T-cell (primary cell): ENCODE data around the gene GLI2. TPM values are rescaled to one million over a fixed set of nuclear protein-coding genes. Genes with fewer than 3 reads are reported as not detected.

Experiments
- ATAC-seq, 4 experiments: fragments of 200-7000 bp in 3 of 4; fragments of 150-1000 bp in 1 of 4; cut with Tn5 transposase; replicated peaks in 1 of 4; 1 replicate in 3 of 4; 2 replicates in 1 of 4; pipeline ENCODE4 v1.10.0; 2021; ENCODE audit warnings: moderate library complexity in 3 of 4, mild to moderate bottlenecking in 2 of 4, moderate number of reproducible peaks in 1 of 4
- CTCF ChIA-PET, 2 donors: fragments of 300-600 bp; sonication (Branson Sonifier 250); formaldehyde crosslinking; loops; one replicate each; lab custom pipeline; 2022; ENCODE audit warnings: antibody characterized with exemption in 2 of 2; lab: Charles Lee
- POLR2A ChIA-PET, 2 donors: fragments of 300-600 bp; sonication (Branson Sonifier 250); formaldehyde crosslinking; loops; one replicate each; lab custom pipeline; 2022; ENCODE audit warnings: antibody characterized with exemption in 2 of 2; lab: Charles Lee
- DNase-seq, 35 experiments: peaks; one replicate each; pipeline versions ENCODE4 v3.0.0 to v3.0.0-alpha.2; 2013 to 2023
- H3K27ac ChIP-seq: one replicate; pipeline ENCODE4 v1.5.1; 2013; ENCODE audit warnings: low read length
- H3K27me3 ChIP-seq, 2 experiments: replicated peaks in 1 of 2; 1 replicate in 1 of 2; 2 replicates in 1 of 2; pipeline versions ENCODE4 v1.6.1 to v1.7.0; 2013; ENCODE audit warnings: low read length in 1 of 2, mixed read lengths in 1 of 2; ENCODE audit not compliant: control insufficient read depth in 2 of 2, insufficient read depth in 2 of 2; ENCODE audit errors: extremely low read depth in 1 of 2
- H3K36me3 ChIP-seq, 2 donors: 1 replicate in 1 of 2; 2 replicates in 1 of 2; pipeline versions ENCODE4 v1.6.1 to v1.7.0; 2013; ENCODE audit warnings: low read length in 1 of 2; ENCODE audit not compliant: control insufficient read depth in 2 of 2, insufficient read depth in 1 of 2; ENCODE audit errors: extremely low read depth in 1 of 2
- H3K4me1 ChIP-seq, 2 experiments: 1 replicate in 1 of 2; 2 replicates in 1 of 2; pipeline versions ENCODE4 v1.6.1 to v1.7.0; 2013; ENCODE audit warnings: low read length in 2 of 2, mixed read lengths in 1 of 2; ENCODE audit not compliant: insufficient read depth in 2 of 2, control insufficient read depth in 1 of 2; ENCODE audit errors: extremely low read depth in 1 of 2
- H3K4me3 ChIP-seq, 2 donors: 1 replicate in 1 of 2; 2 replicates in 1 of 2; pipeline versions ENCODE4 v1.5.1 to v1.7.0; 2013; ENCODE audit warnings: mild to moderate bottlenecking in 2 of 2, low read length in 1 of 2, moderate library complexity in 1 of 2; ENCODE audit not compliant: control insufficient read depth in 1 of 2; ENCODE audit errors: extremely low read depth in 1 of 2
- H3K9me3 ChIP-seq: 2 replicates; pipeline ENCODE4 v1.7.0; 2013
- H3K27ac Mint-ChIP-seq, 2 donors: one replicate each; pipeline ENCODE4 v1.8.0; 2020 to 2021; ENCODE audit warnings: mild to moderate bottlenecking in 2 of 2, mixed read lengths in 2 of 2
- H3K27me3 Mint-ChIP-seq, 2 donors: one replicate each; pipeline ENCODE4 v1.8.0; 2021 to 2022; ENCODE audit warnings: mixed read lengths in 2 of 2
- H3K36me3 Mint-ChIP-seq: one replicate; pipeline ENCODE4 v1.8.0; 2021; ENCODE audit warnings: mixed read lengths
- H3K4me1 Mint-ChIP-seq, 3 donors: one replicate each; pipeline ENCODE4 v1.8.0; 2020 to 2022; ENCODE audit warnings: mixed read lengths in 3 of 3, mild to moderate bottlenecking in 1 of 3
- H3K4me3 Mint-ChIP-seq, 3 donors: one replicate each; pipeline ENCODE4 v1.8.0; 2020 to 2022; ENCODE audit warnings: mild to moderate bottlenecking in 3 of 3, mixed read lengths in 3 of 3, moderate library complexity in 3 of 3
- H3K9me3 Mint-ChIP-seq, 3 donors: one replicate each; pipeline ENCODE4 v1.8.0; 2020 to 2022; ENCODE audit warnings: mixed read lengths in 3 of 3
- WGBS: methylation state at CpG from one replicate; pipeline ENCODE4 v1.1.5; 2013; ENCODE audit warnings: missing lambda C conversion rate; ENCODE audit not compliant: insufficient coverage; 5-methylcytosine and 5-hydroxymethylcytosine counted together
- total RNA-seq, 35 experiments: library from RNA in 6 of 35; stranded (reverse) in 6 of 35; fragments of 120-200 nt in 1 of 35; gene quantifications; one replicate each; pipeline versions ENCODE4 v1.2.1 to v1.2.4 and lab custom pipeline; 2013 to 2026

GLI2 gene
- total RNA-seq, 5 donors from 2014 or later (not counting 1 experiment from before 2014, with no cell fraction given), result 0.25 TPM; not detected in 4

DNA sequence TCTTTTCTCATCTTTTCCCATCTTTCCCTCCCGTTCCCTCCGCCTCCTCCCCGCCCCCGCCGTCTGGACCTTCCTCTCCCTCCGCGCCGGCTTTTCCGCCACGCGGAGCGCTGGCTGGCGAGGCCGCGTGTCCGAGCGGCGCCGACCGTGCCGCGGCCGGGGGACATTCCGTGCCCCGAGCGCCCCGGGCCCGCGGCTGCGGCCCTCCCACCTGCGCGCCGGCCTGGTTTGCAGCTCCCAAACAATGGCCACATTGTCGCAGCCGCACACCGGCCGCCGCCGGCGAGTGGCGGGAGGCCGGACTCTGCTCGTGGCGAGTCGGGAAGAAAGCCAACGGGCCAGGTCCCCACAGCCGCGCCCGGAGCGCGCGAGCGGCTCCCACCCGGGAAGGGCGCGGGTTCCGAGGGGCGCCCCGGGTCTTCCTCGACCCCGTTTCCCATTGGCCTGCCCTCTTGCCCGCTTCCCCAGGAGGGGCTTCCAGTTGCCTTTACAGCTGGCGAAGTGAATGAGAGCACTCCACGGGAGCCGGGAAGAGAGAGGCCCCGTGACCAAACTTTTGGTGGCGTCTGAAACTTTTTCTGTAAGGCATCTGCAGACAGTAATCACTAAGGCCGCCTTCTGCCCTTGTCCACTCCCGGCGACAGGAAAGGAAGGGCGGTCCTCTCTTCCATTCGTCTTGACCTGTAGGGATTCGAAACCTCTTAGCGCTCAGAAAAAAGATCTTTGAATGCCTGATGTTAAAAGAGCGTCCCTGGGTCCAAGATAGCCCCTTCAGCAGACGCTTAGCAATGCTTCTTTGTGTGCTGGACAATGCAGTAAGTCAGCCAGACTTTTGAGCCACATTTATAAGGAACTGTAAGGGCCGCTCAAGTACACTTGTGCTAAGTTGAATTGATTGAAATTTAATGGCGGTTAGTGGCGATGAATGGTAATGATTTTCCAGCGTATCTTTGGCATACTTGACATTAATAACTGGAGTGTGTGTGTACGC is 6.2 kb downstream of the GLI2 start:
- Histone ChIP-seq H3K36me3 (no peaks in the 10 kb centered on the region), H3K27ac (no peak overlapping the region), H3K4me3 (no peak overlapping the region), H3K9me3 (no peaks in the 10 kb centered on the region), H3K27me3 (peaks cover 28 to 49% of the 10 kb centered on the region in 2 experiments), H3K4me1 (peaks cover 0 to 5% of the 10 kb centered on the region in 2 experiments)
- CTCF ChIA-PET, result no interaction called here
- Mint-ChIP-seq H3K4me3 (no peak overlapping the region), H3K36me3 (no peaks in the 10 kb centered on the region), H3K27me3 (peaks cover 60 to 68% of the 10 kb centered on the region in 2 donors), H3K9me3 (no peaks in the 10 kb centered on the region), H3K4me1 (peaks cover 4 to 11% (median 8%) of the 10 kb centered on the region in 3 donors), H3K27ac (no peak overlapping the region)
- DNase-seq (no peak), ATAC-seq (no peak)
- 15% methylated on average over 76 of the region's 81 CpGs for WGBS
- POLR2A ChIA-PET, result interaction anchor here in 1 of 2 donors (0.8 kb wide), 1 partner anchor 1320 kb away, joined by 12 read pairs; no protein-coding TSS in a partner anchor

DNA sequence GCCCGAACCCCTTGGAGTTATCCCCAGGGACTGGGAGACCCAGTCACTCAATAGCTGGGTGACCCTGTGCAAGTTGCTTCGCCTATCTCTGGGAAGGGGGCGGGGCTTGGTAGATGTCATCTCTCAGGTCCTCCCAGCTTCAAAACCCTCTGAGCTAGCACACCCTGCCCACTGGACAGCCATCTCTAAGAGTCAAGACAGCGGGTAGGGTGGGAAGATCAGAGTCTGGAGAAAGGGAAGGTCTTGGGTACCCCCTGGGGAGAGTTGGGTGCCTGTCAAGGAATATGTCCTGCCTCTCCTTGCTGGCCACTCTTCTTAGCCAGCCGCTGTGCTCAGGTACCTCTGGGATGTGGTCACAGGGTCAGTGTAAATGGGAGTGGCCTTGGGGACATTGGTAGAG is 8.0 kb downstream of the GLI2 start:
- 88% methylated on average over 2 of the region's 5 CpGs for WGBS

DNA sequence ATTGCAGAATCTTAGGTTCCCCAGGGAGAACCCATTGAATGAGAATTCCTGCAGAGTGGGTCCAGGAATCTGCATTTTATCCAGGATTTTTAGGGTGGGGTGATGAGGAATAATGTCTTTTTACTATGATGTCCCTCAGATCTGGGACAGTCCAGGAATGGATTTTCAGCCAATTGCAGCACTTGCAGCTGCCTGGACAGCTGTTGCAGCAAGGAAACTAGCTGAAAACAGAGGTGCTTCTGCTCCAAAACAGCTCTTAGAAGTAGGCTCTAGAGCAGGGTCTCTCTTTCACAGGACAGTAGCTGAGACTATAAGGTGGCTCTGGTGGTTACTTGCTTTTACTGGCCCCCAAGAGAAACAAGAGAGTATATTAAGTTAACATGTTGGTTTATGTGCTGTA is 9.1 kb downstream of the GLI2 start:
- peaks cover 33 to 39% of the 10 kb centered on the region in 2 donors for H3K27me3 Mint-ChIP-seq
- no peak for DNase-seq
- CTCF ChIA-PET, result no interaction called here

More for the DNA sequence above, 8.0 kb downstream of the GLI2 start:
- H3K9me3 Mint-ChIP-seq, result no peaks in the 10 kb centered on the region
- H3K27me3 ChIP-seq, result peaks cover 17 to 39% of the 10 kb centered on the region in 2 experiments
- ATAC-seq, result no peak
- H3K4me1 ChIP-seq, result no peaks in the 10 kb centered on the region
- no peak overlapping the region for H3K27ac ChIP-seq
- H3K36me3 ChIP-seq, result no peaks in the 10 kb centered on the region
- no peaks in the 10 kb centered on the region for H3K9me3 ChIP-seq
- no peak overlapping the region for H3K4me3 Mint-ChIP-seq
- H3K27me3 Mint-ChIP-seq, result peaks cover 44 to 51% of the 10 kb centered on the region in 2 donors
- H3K4me3 ChIP-seq, result no peak overlapping the region
- ChIA-PET POLR2A (no interaction called here), CTCF (no interaction called here)
- H3K4me1 Mint-ChIP-seq, result peaks cover 0 to 1% (median 0%) of the 10 kb centered on the region in 3 donors
- no peak for DNase-seq
- no peak overlapping the region for H3K27ac Mint-ChIP-seq
- no peaks in the 10 kb centered on the region for H3K36me3 Mint-ChIP-seq

DNA sequence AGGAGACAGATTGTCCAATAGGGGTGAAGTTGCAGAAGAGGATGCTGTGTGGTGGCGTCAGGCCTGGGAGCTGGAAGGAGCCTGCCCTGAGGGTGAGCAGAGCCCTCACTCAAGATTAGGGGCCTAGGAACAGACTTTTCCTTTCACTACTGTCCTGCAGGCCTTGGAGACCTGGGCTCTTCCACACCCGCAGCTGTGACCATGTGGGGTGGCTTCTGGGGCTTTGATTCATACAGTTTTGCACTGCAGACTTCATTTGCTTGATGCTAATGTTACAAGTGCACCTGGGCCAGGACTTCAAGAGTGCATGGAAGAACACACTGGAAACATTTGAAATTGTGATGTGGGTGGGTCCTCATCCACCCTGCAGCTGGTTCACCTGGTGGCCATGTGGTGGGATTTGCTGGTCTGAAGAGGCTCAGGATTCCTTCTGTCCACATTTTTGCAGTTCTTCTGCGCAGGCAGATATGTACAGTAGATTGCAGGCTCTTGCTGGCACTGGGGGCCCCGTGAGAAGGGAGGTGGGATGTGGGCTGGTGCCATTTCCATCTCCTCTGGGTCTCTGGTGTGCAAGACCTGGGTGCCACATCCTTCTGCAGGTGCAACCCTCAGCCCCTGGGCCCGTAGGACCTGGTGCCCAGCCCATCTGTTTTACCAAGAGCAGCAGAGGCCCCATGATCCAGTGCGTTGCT is 9.9 kb downstream of the GLI2 start:
- POLR2A ChIA-PET, result no interaction called here
- ATAC-seq, result no peak
- Mint-ChIP-seq H3K27me3 (peaks cover 28 to 34% of the 10 kb centered on the region in 2 donors), H3K4me3 (no peak overlapping the region), H3K4me1 (peaks cover 0 to 1% (median 0%) of the 10 kb centered on the region in 3 donors), H3K27ac (no peak overlapping the region), H3K9me3 (no peaks in the 10 kb centered on the region), H3K36me3 (no peaks in the 10 kb centered on the region)
- H3K27me3 ChIP-seq, result peaks cover 9 to 29% of the 10 kb centered on the region in 2 experiments
- no peaks in the 10 kb centered on the region for H3K36me3 ChIP-seq
- no peak overlapping the region for H3K4me3 ChIP-seq
- DNase-seq, result no peak
- no peaks in the 10 kb centered on the region for H3K9me3 ChIP-seq
- no peak overlapping the region for H3K27ac ChIP-seq
- WGBS, result 70% methylated on average over 5 of the region's 6 CpGs
- H3K4me1 ChIP-seq, result no peaks in the 10 kb centered on the region
- CTCF ChIA-PET, result no interaction called here

More for the DNA sequence above, 9.1 kb downstream of the GLI2 start:
- Histone ChIP-seq H3K4me1 (no peaks in the 10 kb centered on the region), H3K27ac (no peak overlapping the region), H3K4me3 (no peak overlapping the region), H3K9me3 (no peaks in the 10 kb centered on the region), H3K27me3 (peaks cover 14 to 30% of the 10 kb centered on the region in 2 experiments), H3K36me3 (no peaks in the 10 kb centered on the region)
- ATAC-seq, result no peak
- no peak overlapping the region for H3K4me3 Mint-ChIP-seq
- H3K4me1 Mint-ChIP-seq, result peaks cover 0 to 1% (median 0%) of the 10 kb centered on the region in 3 donors
- H3K27ac Mint-ChIP-seq, result no peak overlapping the region
- H3K36me3 Mint-ChIP-seq, result no peaks in the 10 kb centered on the region
- H3K9me3 Mint-ChIP-seq, result no peaks in the 10 kb centered on the region
- POLR2A ChIA-PET, result no interaction called here

DNA sequence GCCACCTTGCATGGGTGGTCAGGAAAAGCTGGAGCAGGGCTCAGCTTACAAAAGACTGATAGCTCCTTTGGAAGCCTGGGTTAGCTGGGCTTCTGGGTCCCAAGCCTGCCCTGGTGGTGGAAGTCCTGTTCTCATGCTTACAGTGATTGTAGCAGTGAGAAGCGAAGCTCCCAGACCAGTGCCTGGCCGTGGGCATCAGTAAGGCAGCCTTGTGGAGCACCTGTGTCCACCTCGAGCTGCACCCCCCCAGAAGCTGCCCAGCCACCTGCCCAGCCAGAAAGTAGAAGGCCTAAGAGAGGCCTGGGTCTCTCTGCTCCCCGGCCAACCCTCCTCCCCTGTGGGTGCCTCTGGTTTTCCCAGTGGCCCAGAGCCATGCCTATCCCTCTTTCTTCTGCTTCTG is 10.5 kb downstream of the GLI2 start:
- no peaks in the 10 kb centered on the region for H3K9me3 Mint-ChIP-seq
- H3K27ac ChIP-seq, result no peak overlapping the region
- no peak for DNase-seq
- no peaks in the 10 kb centered on the region for H3K4me1 ChIP-seq
- no peaks in the 10 kb centered on the region for H3K36me3 Mint-ChIP-seq
- no peaks in the 10 kb centered on the region for H3K9me3 ChIP-seq
- H3K27me3 ChIP-seq, result peaks cover 7 to 23% of the 10 kb centered on the region in 2 experiments
- CTCF ChIA-PET, result no interaction called here
- no peak for ATAC-seq
- no peak overlapping the region for H3K27ac Mint-ChIP-seq
- 13% methylated on average over 2 of the region's 4 CpGs for WGBS
- no peak overlapping the region for H3K4me3 Mint-ChIP-seq
- H3K36me3 ChIP-seq, result no peaks in the 10 kb centered on the region
- H3K4me1 Mint-ChIP-seq, result peaks cover 0 to 1% (median 0%) of the 10 kb centered on the region in 3 donors
- POLR2A ChIA-PET, result no interaction called here
- peaks cover 24 to 30% of the 10 kb centered on the region in 2 donors for H3K27me3 Mint-ChIP-seq
- H3K4me3 ChIP-seq, result no peak overlapping the region

DNA sequence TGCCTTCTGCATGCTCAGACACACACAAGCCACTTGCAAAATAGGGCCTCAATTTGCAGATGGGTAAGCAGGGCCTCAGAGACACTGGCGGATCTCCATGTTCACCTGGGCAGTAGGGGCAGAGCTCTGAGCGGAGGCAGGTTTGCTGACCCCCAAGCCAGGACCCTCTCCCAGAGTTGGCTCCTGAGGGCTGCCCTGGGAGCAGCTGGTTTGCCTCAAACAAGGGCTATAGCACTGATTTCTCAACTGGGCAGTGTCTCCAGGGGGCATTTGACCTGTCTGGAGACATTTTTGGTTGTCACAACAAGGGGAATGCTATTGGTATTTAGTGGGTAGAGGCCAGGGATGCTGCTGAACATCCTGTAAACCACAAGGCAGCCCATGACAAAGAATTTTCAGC is 11.6 kb downstream of the GLI2 start:
- H3K4me3 ChIP-seq, result no peak overlapping the region
- peaks cover 18 to 23% of the 10 kb centered on the region in 2 donors for H3K27me3 Mint-ChIP-seq
- H3K4me1 Mint-ChIP-seq, result no peaks in the 10 kb centered on the region
- H3K27me3 ChIP-seq, result peaks cover 7 to 16% of the 10 kb centered on the region in 2 experiments
- no peaks in the 10 kb centered on the region for H3K9me3 Mint-ChIP-seq
- H3K36me3 Mint-ChIP-seq, result no peaks in the 10 kb centered on the region
- H3K27ac ChIP-seq, result no peak overlapping the region
- no peaks in the 10 kb centered on the region for H3K36me3 ChIP-seq
- no peak overlapping the region for H3K27ac Mint-ChIP-seq
- 97% methylated on average over 2 of the region's 2 CpGs for WGBS
- no peaks in the 10 kb centered on the region for H3K9me3 ChIP-seq
- CTCF ChIA-PET, result no interaction called here
- no peak for DNase-seq
- no peak for ATAC-seq
- no peaks in the 10 kb centered on the region for H3K4me1 ChIP-seq
- no peak overlapping the region for H3K4me3 Mint-ChIP-seq
- POLR2A ChIA-PET, result no interaction called here
